ENCODE data around the gene LCN10.
A peak's percentile ranks its signal among the peaks of the same experiment; 100 is the strongest.

Gene LCN10

GRCh38 chr9:136754059-136754572 is 11.4 kb upstream of the LCN10 start:
- peak in 1 of 2 donors; percentile 26 for DNase-seq

- no peak for DNase-seq
Observed at GRCh38 chr9:136753371-136754058, 10.8 kb upstream of the LCN10 start.

- DNase-seq, result no peak
Observed at GRCh38 chr9:136751814-136752213, 9.1 kb upstream of the LCN10 start.

GRCh38 chr9:136751244-136751643 is 8.5 kb upstream of the LCN10 start:
- DNase-seq, result no peak

GRCh38 chr9:136750526-136750925 is 7.8 kb upstream of the LCN10 start:
- DNase-seq, result no peak

GRCh38 chr9:136748666-136749611 is 6.2 kb upstream of the LCN10 start:
- DNase-seq, result no peak

GRCh38 chr9:136748201-136748600 is 5.5 kb upstream of the LCN10 start, which contains the start of gene LCN6:
Gene LCN6 (minus strand): TSS chr9:136748525. CDS start chr9:136748483, 42 bp downstream.
- DNase-seq, result no peak

GRCh38 chr9:136747161-136748060 is 4.7 kb upstream of the LCN10 start:
- no peak for DNase-seq

GRCh38 chr9:136746621-136747020 is 3.9 kb upstream of the LCN10 start:
- DNase-seq, result no peak

GRCh38 chr9:136746155-136746490 is 3.4 kb upstream of the LCN10 start:
- DNase-seq, result no peak

GRCh38 chr9:136745389-136746154 is 2.8 kb upstream of the LCN10 start:
- no peak for DNase-seq

GRCh38 chr9:136744773-136745172 is 2.0 kb upstream of the LCN10 start:
- DNase-seq, result no peak

- no peak for DNase-seq
Observed at GRCh38 chr9:136743639-136744211, 985 bp upstream of the LCN10 start.

GRCh38 chr9:136741883-136742571 is 713 bp downstream of the LCN10 start:
- no peak for DNase-seq

GRCh38 chr9:136740971-136741882 is 1.5 kb downstream of the LCN10 start:
- no peak for DNase-seq

GRCh38 chr9:136740491-136740890 is 2.2 kb downstream of the LCN10 start:
- no peak for DNase-seq

- DNase-seq, result no peak
Observed at GRCh38 chr9:136740069-136740468, 2.7 kb downstream of the LCN10 start.

GRCh38 chr9:136739509-136739908 is 3.2 kb downstream of the LCN10 start:
- no peak for DNase-seq

- no peak for DNase-seq
Observed at GRCh38 chr9:136738960-136739359, 3.8 kb downstream of the LCN10 start.

Measured in CD4-positive, alpha-beta T cell treated with Interleukin-4 for 1 hour (primary cell).